ENCODE measurements around the gene MOV10L1. TPM values are rescaled to one million over a fixed set of nuclear protein-coding genes. Genes with fewer than 3 reads are reported as not detected.

The MOV10L1 gene
- polyA plus RNA-seq, 1 donor: 1.2 TPM

GRCh38 chr22:50205781-50206569 lies 116.2 kb downstream of the MOV10L1 start:
- DNase-seq: no peak

- DNase-seq: no peak
Observed at GRCh38 chr22:50206599-50206998, 116.8 kb downstream of the MOV10L1 start.

- no peak for DNase-seq
Observed at GRCh38 chr22:50207383-50208140, 117.8 kb downstream of the MOV10L1 start.

- no peak for DNase-seq
Observed at GRCh38 chr22:50208430-50208938, 118.7 kb downstream of the MOV10L1 start.

GRCh38 chr22:50208939-50209892 lies 119.4 kb downstream of the MOV10L1 start:
- no peak for DNase-seq

- DNase-seq: peak; percentile 45
Observed at GRCh38 chr22:50209893-50210292, 120.1 kb downstream of the MOV10L1 start.

GRCh38 chr22:50210378-50211139 lies 120.8 kb downstream of the MOV10L1 start:
- no peak for DNase-seq

- DNase-seq: no peak
Observed at GRCh38 chr22:50211147-50211546, 121.3 kb downstream of the MOV10L1 start.

Other genes starting within 250 kb of the MOV10L1 start
- gene ZBED4, start 236.2 kb upstream of the MOV10L1 start, polyA plus RNA-seq (ENCODE audit: insufficient read length): 18.0 TPM
- gene ALG12, start 171.6 kb upstream of the MOV10L1 start, polyA plus RNA-seq (ENCODE audit: insufficient read length): 24.1 TPM
- gene CRELD2, start 171.4 kb upstream of the MOV10L1 start, polyA plus RNA-seq (ENCODE audit: insufficient read length): 24.9 TPM
- gene PIM3, start 129.2 kb upstream of the MOV10L1 start, polyA plus RNA-seq (ENCODE audit: insufficient read length): 12.3 TPM
- 0.08 TPM for gene IL17REL, start 77.2 kb upstream of the MOV10L1 start, polyA plus RNA-seq (ENCODE audit: insufficient read length)
- gene TTLL8, start 31.7 kb upstream of the MOV10L1 start, polyA plus RNA-seq (ENCODE audit: insufficient read length): not detected
- 0.88 TPM for gene MLC1, start 4.6 kb upstream of the MOV10L1 start, polyA plus RNA-seq (ENCODE audit: insufficient read length)
- 1.3 TPM for gene PANX2, start 80.7 kb downstream of the MOV10L1 start, polyA plus RNA-seq (ENCODE audit: insufficient read length)
- gene TRABD, start 95.9 kb downstream of the MOV10L1 start, polyA plus RNA-seq (ENCODE audit: insufficient read length): 20.7 TPM
- gene SELENOO, start 111.0 kb downstream of the MOV10L1 start, polyA plus RNA-seq (ENCODE audit: insufficient read length): 20.6 TPM
- gene TUBGCP6, start 155.0 kb downstream of the MOV10L1 start, polyA plus RNA-seq (ENCODE audit: insufficient read length): 39.5 TPM
- gene HDAC10, start 161.3 kb downstream of the MOV10L1 start, polyA plus RNA-seq (ENCODE audit: insufficient read length): 21.7 TPM
- gene MAPK12, start 171.7 kb downstream of the MOV10L1 start, polyA plus RNA-seq (ENCODE audit: insufficient read length): 10.5 TPM
- gene MAPK11, start 180.4 kb downstream of the MOV10L1 start, polyA plus RNA-seq (ENCODE audit: insufficient read length): 7.1 TPM
- 191 TPM for gene PLXNB2, start 217.6 kb downstream of the MOV10L1 start, polyA plus RNA-seq (ENCODE audit: insufficient read length)
- 13.9 TPM for gene DENND6B, start 237.0 kb downstream of the MOV10L1 start, polyA plus RNA-seq (ENCODE audit: insufficient read length)

Measured in left kidney (tissue), 2 donors.